HCT116 (cell line): ENCODE measurements around the gene GTF2H4.

ENCODE experiments used
- CTCF ChIP-seq, 3 experiments: fragments of 200-600 bp in 1 of 3; sonication (generic) in 1 of 3; IDR thresholded peaks in 2 of 3; conservative IDR thresholded peaks in 1 of 3; 2 replicates each; pipeline ENCODE4 v1.5.1; 2012 to 2017; ENCODE audit warnings: low read depth in 2 of 3, low read length in 2 of 3, antibody characterized with exemption in 1 of 3, borderline replicate concordance in 1 of 3, control low read depth in 1 of 3, mild to moderate bottlenecking in 1 of 3, mixed read lengths in 1 of 3, mixed run types in 1 of 3, moderate library complexity in 1 of 3; ENCODE audit not compliant: insufficient read depth in 1 of 3
- EGR1 ChIP-seq: IDR thresholded peaks from 2 replicates; pipeline ENCODE4 v1.6.1; 2012; ENCODE audit warnings: low read depth
- FOSL1 ChIP-seq: IDR thresholded peaks from 2 replicates; pipeline ENCODE4 v1.6.1; 2012; ENCODE audit warnings: low read depth
- JUND ChIP-seq: IDR thresholded peaks from 2 replicates; pipeline ENCODE4 v1.6.1; 2012
- POLR2A ChIP-seq: IDR thresholded peaks from 2 replicates; pipeline ENCODE4 v1.7.0; 2011; ENCODE audit warnings: borderline replicate concordance; ENCODE audit not compliant: insufficient read depth, insufficient read length; ENCODE audit errors: extremely low read depth
- RAD21 ChIP-seq: IDR thresholded peaks from 2 replicates; pipeline ENCODE4 v1.6.1; 2012; ENCODE audit warnings: low read depth, mild to moderate bottlenecking
- ZBTB33 ChIP-seq: IDR thresholded peaks from 2 replicates; pipeline ENCODE4 v1.6.1; 2011; ENCODE audit warnings: mild to moderate bottlenecking, low read length, moderate library complexity; ENCODE audit not compliant: insufficient replicate concordance; ENCODE audit errors: extremely low read depth
- ZNF274 ChIP-seq: fragments of 200-500 bp; sonication (Bioruptor generic); IDR thresholded peaks from 2 replicates; pipeline ENCODE4 v1.6.1; 2014; ENCODE audit warnings: mild to moderate bottlenecking, low read depth, low read length, inconsistent platforms
- TF ChIP-seq, protein P1 (sequence below): IDR thresholded peaks from 2 replicates; pipeline ENCODE4 v1.6.1; 2012

- TF ChIP-seq CTCF (IDR thresholded peaks at IDR 0.05 in 2 of 3, conservative IDR thresholded peaks at IDR 0.05 in 1 of 3; ENCODE audit: borderline replicate concordance in 1 of 3, insufficient read depth in 1 of 3, low read depth in 2 of 3, low read length in 2 of 3) (no peak), POLR2A (no peak), RAD21 (no peak), ZBTB33 (no peak), JUND (no peak), FOSL1 (no peak), ZNF274 (no peak), EGR1 (no peak)
- TF ChIP-seq, protein P1, sequence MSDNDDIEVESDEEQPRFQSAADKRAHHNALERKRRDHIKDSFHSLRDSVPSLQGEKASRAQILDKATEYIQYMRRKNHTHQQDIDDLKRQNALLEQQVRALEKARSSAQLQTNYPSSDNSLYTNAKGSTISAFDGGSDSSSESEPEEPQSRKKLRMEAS: no peak
These were observed 10.7 kb downstream of the GTF2H4 start for GRCh38 chr6:30918670-30919069.
